ENCODE data around the gene ATG10.

The ATG10 gene

DNA sequence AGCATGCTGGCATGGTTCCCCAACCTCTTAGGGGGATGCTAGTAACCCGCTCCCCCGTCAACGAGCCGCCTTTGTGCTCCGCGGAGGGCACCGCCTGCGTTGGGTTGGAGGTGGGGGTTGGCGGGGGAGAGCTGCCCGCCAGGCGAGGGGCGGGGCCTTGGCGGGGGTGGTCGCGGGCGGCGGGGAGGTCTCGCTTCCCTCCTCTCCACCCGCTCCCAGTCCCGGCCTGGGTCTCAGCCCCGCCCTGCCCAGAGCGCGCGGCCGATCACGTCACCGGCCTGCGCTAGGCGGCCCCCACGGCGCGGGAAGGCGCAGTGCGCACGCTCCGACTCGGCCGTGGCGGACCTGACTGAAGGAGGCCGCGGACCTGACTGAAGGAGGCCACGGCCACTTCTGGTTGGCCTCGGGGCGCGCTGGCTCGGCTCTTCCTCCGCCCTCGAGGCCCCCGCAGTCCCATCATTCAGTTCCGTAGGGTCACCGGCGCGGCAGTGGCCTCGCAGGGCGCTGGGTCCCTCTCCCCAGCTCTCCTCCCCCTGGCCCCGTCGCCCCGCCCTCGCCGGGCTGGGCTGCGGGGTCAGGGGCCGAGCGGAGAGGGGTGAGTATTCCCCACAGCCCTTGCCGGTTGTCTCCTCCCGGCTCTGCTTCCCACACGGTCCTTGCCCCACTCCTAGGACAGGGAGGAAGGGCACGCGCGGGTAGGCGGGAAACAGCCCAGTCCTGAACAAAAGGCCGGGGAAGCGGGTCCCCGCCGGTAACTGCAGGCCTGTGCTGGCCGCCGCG, at the start of gene ATG10:
Gene ATG10 (plus strand): TSS at position 312 of the 780 bp plus-strand sequence. CDS start 15,548 bp downstream, outside the sequence.
- peak; percentile 93 for DNase-seq (ENCODE audit: low spot score)
- H3K27ac ChIP-seq: peak within 1 kb of the TSS; percentile 94 to 99
- H3K4me3 ChIP-seq: peak within 1 kb of the TSS; percentile 94
- TF ChIP-seq CTCF (IDR thresholded peaks at IDR 0.05): no peak

DNA sequence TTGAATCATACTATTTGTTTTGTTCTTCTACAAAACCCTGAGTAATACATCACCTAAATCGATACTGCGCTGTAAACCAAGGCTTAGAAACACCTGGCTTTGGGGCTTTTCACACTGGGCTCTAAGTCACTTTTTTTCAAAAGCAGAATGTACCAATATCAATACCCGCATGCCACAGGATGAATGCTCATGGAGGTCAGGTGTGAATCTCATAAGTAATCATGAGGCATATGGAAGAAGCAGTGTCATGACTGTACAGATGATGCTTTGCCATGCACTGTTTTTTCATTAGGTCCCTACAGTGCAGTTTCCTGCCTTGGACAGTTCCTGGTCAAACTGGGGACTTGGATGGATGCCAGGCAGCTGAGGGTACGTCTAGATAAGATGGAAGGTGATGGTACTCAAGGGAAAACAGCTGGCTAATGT, 49.0 kb upstream of the ATG10 start:
- no peak for DNase-seq (ENCODE audit: low spot score)
- TF ChIP-seq CTCF (IDR thresholded peaks at IDR 0.05): no peak

DNA sequence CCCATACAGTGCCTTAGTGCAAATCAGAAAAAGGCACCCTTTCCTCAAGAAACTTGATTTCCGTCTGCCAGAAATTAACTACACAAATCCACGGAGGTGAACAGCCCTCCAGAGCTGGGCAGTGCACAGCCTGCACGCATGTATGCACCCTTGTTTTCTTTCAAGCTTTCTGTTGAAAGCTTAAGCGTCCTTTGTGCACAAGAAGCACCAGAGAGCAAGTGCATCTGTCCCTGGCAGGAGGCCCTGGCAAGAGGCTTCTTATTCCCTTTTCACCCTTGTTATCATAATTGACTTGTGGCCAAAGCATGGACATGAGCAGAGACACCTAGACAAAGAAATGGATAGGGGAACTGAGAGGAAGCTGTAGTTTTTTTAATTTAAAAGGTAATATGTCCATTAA, 47.4 kb upstream of the ATG10 start:
- no peak for TF ChIP-seq CTCF (IDR thresholded peaks at IDR 0.05)
- H3K4me3 ChIP-seq: no peak overlapping the region
- H3K27ac ChIP-seq: no peak overlapping the region
- DNase-seq (ENCODE audit: low spot score): no peak

More for the DNA sequence above, 49.0 kb upstream of the ATG10 start:
- H3K4me3 ChIP-seq: no peak overlapping the region
- no peak overlapping the region for H3K27ac ChIP-seq

- no peak for DNase-seq (ENCODE audit: low spot score)
- no peak for TF ChIP-seq CTCF (IDR thresholded peaks at IDR 0.05)
- no peak overlapping the region for H3K4me3 ChIP-seq
- H3K27ac ChIP-seq: no peak overlapping the region
Measured at GRCh38 chr5:81925009-81925408, 46.8 kb upstream of the ATG10 start.

GRCh38 chr5:81925981-81926380, 45.8 kb upstream of the ATG10 start:
- H3K4me3 ChIP-seq: no peak overlapping the region
- TF ChIP-seq CTCF (IDR thresholded peaks at IDR 0.05): no peak
- DNase-seq (ENCODE audit: low spot score): no peak
- no peak overlapping the region for H3K27ac ChIP-seq

- TF ChIP-seq CTCF (IDR thresholded peaks at IDR 0.05): no peak
- DNase-seq (ENCODE audit: low spot score): no peak
- no peak overlapping the region for H3K4me3 ChIP-seq
- no peak overlapping the region for H3K27ac ChIP-seq
Measured at GRCh38 chr5:81936066-81936465, 35.8 kb upstream of the ATG10 start.

DNA sequence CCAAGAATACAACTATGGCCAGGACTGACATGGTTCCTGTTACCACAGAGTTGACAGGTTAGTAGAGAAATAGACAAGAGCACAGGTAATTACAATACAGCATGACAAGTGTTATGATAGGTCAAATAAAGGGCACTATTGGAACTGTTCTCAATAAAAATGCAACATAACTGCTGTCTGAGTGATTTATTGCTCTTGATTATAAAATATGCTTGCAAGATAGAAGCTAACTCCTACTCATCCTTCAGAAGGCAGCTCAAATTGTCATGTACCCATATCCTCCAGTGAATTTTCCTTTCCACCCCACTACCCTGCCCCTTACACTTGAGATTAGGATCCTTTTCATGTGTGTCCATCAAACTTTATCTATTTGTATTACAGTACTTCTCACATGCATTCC, 35.1 kb upstream of the ATG10 start:
- no peak overlapping the region for H3K4me3 ChIP-seq
- no peak for TF ChIP-seq CTCF (IDR thresholded peaks at IDR 0.05)
- no peak overlapping the region for H3K27ac ChIP-seq
- no peak for DNase-seq (ENCODE audit: low spot score)

All from coronary artery (tissue), 2 donors.